Heart right ventricle (tissue), 16 donors: ENCODE measurements around the gene VPS35. TPM values are rescaled to one million over a fixed set of nuclear protein-coding genes. Genes with fewer than 3 reads are reported as not detected.

Experiments used
- ATAC-seq, 8 donors: fragments of 200-7000 bp; cut with Tn5 transposase; one replicate each; pipeline ENCODE4 v1.9.1; 2020; ENCODE audit warnings: mild to moderate bottlenecking in 8 of 8, moderate library complexity in 8 of 8, moderate number of reproducible peaks in 1 of 8
- DNase-seq, 2 donors: peaks; one replicate each; pipeline ENCODE4 v3.0.0-alpha.2; 2020
- H3K27ac ChIP-seq, 10 donors: fragments of 200-600 bp; sonication (generic) in 2 of 10; one replicate each; pipeline versions ENCODE4 v1.5.0 to v1.8.0; 2020 to 2022; ENCODE audit warnings: mild to moderate bottlenecking in 3 of 10
- H3K27me3 ChIP-seq, 7 donors: fragments of 200-600 bp; one replicate each; pipeline ENCODE4 v1.8.0; 2021 to 2022; ENCODE audit warnings: mild to moderate bottlenecking in 2 of 7
- H3K36me3 ChIP-seq, 9 donors: fragments of 200-600 bp; sonication (generic) in 1 of 9; one replicate each; pipeline versions ENCODE4 v1.5.0 to v1.8.0; 2020 to 2022; ENCODE audit warnings: mild to moderate bottlenecking in 2 of 9
- H3K4me1 ChIP-seq, 9 donors: fragments of 200-600 bp; sonication (generic) in 1 of 9; one replicate each; pipeline versions ENCODE4 v1.5.0 to v1.8.0; 2020 to 2022; ENCODE audit warnings: mild to moderate bottlenecking in 4 of 9
- H3K4me3 ChIP-seq, 10 donors: fragments of 200-600 bp; sonication (generic) in 2 of 10; one replicate each; pipeline versions ENCODE4 v1.5.0 to v1.8.0; 2020 to 2022; ENCODE audit warnings: mild to moderate bottlenecking in 7 of 10, moderate library complexity in 2 of 10
- H3K9me3 ChIP-seq, 11 donors: fragments of 200-600 bp in 10 of 11; sonication (generic) in 2 of 11; one replicate each; pipeline versions ENCODE4 v1.5.0 to v1.8.0; 2013 to 2022; ENCODE audit warnings: mild to moderate bottlenecking in 2 of 11, control low read depth in 1 of 11, moderate library complexity in 1 of 11
- WGBS, 2 donors: extraction: QIAGEN DNeasy Blood & Tissue Kit; methylation state at CpG; one replicate each; pipeline ENCODE4 v1.1.7; 2013; ENCODE audit warnings: inconsistent platforms in 1 of 2; 5-methylcytosine and 5-hydroxymethylcytosine counted together
- intact Hi-C, 10 donors: fragments of 100-400 bp; cut with DNase I; formaldehyde crosslinking; loops; one replicate each; pipeline versions ENCODE4 v1.11.1 to v1.14.2; 2022
- polyA plus RNA-seq, 2 donors: library from polyadenylated mRNA; stranded (reverse); fragments of 200-250 nt; gene quantifications; one replicate each; pipeline ENCODE4 v1.2.3, GENCODE V29; 2013
- total RNA-seq, 10 donors: library from RNA; stranded (reverse); fragmentation: NEBNext Ultra II Directional in 3 of 10; extraction: Animal tissue kit (Norgen Biotek cat#: 25700) in 3 of 10; gene quantifications; one replicate each; pipeline versions ENCODE4 v1.2.1 to v1.2.4, GENCODE V29; 2021 to 2023
- TF ChIP-seq, protein P1 (sequence below), 9 donors: fragments of 200-600 bp; sonication (generic) in 2 of 9; IDR thresholded peaks; one replicate each; pipeline versions ENCODE4 v1.5.0 to v1.8.0; 2021 to 2022; ENCODE audit warnings: antibody characterized with exemption in 9 of 9, mild to moderate bottlenecking in 5 of 9, moderate library complexity in 1 of 9
- donor health status: Arrhythmogenic right ventricular cardiomyopathy.
- donor health status: ischemic (EF 13 %, LVEDD 7.1; RV severe dilation, severe dysfunction).
- donor health status: healthy with polysubstance abuse.
- donor health status: DM: no; HTN: yes; CAD: no.
- donor health status: DM: no; HTN: no; CAD: no.
- donor health status: ischemic (EF 25% LVEDD 6.9; RV normal size, moderate dysfunction).
- donor health status: ischemic (EF 25% LVEDD 5.7; RV mildly dilated, moderate dysfunction).
- donor health status: healthy.
- donor health status: DM: yes; HTN: yes; CAD: no.
- donor health status: Ischemic cardiomyopathy.
- donor health status: ischemic (EF 35%, LVEDD 5.7; RV mildly dilated, moderate dysfunction).
- donor health status: nonischemic (EF 11% LVEDD 7.7; RV severe dilation, severe dysfunction).
- donor health status: DM: yes; HTN: yes; CAD: no.
- donor health status: PGD.
- donor health status: ischemic (EF 29% LVEDD 5.4; RV normal size, mild dysfunction).
- donor health status: nonischemic (EF 23%, LVEDD 6.1; RV moderate dilation, normal function).

Gene VPS35
- total and polyA plus RNA-seq, 12 donors = 12.7 to 106 (median 89.6) TPM

DNA sequence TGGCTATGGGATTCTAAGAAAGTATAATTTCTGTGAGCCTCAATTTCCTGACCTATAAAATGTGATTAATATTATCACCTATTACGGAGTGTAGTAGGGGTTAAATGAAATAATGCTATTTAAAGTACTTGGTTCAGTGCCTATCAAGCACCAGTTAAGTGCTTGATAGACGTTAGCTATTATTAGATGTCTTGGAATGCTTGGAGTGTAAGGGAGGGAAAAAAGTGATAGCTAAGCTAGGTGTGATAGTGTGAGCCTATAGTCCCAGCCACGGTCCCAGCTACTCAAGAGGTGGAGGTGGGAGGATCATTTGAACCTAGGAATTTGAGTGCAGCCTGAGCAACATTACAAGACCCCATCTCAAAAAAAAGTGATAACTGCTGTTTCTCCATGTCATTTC is 8.0 kb upstream of the VPS35 start:
- no peak overlapping the region for H3K4me3 ChIP-seq
- peak overlapping the region in 6 of 10 donors; percentile 5 to 63 (median 47) for H3K27ac ChIP-seq
- peaks cover 0 to 23% (median 0%) of the 10 kb centered on the region in 9 donors for H3K36me3 ChIP-seq
- no peaks in the 10 kb centered on the region for H3K9me3 ChIP-seq
- DNase-seq (no peak), ATAC-seq (peak in 7 of 8 donors; percentile 22 to 73 (median 59))
- TF ChIP-seq, protein P1, sequence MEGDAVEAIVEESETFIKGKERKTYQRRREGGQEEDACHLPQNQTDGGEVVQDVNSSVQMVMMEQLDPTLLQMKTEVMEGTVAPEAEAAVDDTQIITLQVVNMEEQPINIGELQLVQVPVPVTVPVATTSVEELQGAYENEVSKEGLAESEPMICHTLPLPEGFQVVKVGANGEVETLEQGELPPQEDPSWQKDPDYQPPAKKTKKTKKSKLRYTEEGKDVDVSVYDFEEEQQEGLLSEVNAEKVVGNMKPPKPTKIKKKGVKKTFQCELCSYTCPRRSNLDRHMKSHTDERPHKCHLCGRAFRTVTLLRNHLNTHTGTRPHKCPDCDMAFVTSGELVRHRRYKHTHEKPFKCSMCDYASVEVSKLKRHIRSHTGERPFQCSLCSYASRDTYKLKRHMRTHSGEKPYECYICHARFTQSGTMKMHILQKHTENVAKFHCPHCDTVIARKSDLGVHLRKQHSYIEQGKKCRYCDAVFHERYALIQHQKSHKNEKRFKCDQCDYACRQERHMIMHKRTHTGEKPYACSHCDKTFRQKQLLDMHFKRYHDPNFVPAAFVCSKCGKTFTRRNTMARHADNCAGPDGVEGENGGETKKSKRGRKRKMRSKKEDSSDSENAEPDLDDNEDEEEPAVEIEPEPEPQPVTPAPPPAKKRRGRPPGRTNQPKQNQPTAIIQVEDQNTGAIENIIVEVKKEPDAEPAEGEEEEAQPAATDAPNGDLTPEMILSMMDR (IDR thresholded peaks at IDR 0.05) = no peak
- H3K4me1 ChIP-seq = peaks cover 0 to 22% (median 4%) of the 10 kb centered on the region in 9 donors
- intact Hi-C loops = loop anchor here in 2 of 10 donors (10.0 kb wide), 2 partner anchors 48 to 98 kb away; partner anchors contain the start of gene MYLK3 (in 1 of the 2)
- H3K27me3 ChIP-seq = no peaks in the 10 kb centered on the region
- WGBS, 2 donors = 32 to 38% methylated on average over 3 of the region's 3 CpGs

DNA sequence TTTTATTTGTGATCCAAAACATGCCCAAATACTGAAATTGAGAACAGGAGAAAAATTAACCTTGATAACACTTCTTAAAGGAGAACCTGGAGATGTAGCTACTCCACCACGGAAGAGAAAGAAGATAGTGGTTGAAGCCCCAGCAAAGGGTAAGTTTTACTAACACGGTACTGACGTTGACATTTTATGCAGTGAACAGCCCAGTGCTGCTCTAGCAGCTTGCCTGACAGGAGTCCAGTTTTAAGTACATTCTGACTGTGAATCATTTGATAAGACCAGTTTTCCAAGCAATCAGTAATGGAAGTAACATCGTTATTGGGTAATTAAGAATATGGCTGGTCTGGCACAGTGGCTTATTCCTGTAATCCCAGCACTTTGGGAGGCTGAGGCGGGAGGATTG is 7.0 kb upstream of the VPS35 start:
- Histone ChIP-seq H3K9me3 (no peaks in the 10 kb centered on the region), H3K4me3 (no peak overlapping the region), H3K36me3 (peaks cover 0 to 23% (median 0%) of the 10 kb centered on the region in 9 donors), H3K27me3 (no peaks in the 10 kb centered on the region), H3K4me1 (peaks cover 0 to 29% (median 8%) of the 10 kb centered on the region in 9 donors), H3K27ac (peak overlapping the region in 7 of 10 donors; percentile 5 to 63 (median 45))
- TF ChIP-seq, protein P1 (IDR thresholded peaks at IDR 0.05) = no peak
- WGBS, 2 donors = 52 to 69% methylated on average over 5 of the region's 5 CpGs
- ATAC-seq (peak in 4 of 8 donors; percentile 30 to 55 (median 34)), DNase-seq (no peak)
- intact Hi-C loops = loop anchor here in 2 of 10 donors (10.0 kb wide), 2 partner anchors 49 to 99 kb away; partner anchors contain the start of gene MYLK3 (in 1 of the 2)

DNA sequence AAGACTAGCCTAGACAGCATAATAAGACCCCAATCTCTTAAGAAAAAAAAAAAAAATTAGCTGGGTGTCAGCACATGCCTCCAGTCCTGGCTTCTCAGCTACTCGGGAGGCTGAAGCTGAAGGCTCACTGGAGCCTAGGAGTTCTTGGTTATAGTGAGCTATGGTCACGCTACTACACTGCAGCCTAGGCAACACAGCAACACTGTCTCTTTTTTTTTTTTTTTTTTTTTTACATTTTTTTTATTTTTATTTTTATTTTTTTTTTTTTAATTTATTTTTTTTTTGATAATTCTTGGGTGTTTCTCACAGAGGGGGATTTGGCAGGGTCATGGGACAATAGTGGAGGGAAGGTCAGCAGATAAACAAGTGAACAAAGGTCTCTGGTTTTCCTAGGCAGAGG is 4.6 kb upstream of the VPS35 start:
- no peaks in the 10 kb centered on the region for H3K27me3 ChIP-seq
- H3K4me3 ChIP-seq = no peak overlapping the region
- ATAC-seq (no peak), DNase-seq (no peak)
- H3K27ac ChIP-seq = no peak overlapping the region
- peaks cover 4 to 40% (median 18%) of the 10 kb centered on the region in 9 donors for H3K4me1 ChIP-seq
- no peaks in the 10 kb centered on the region for H3K9me3 ChIP-seq
- WGBS, 2 donors = 91 to 92% methylated on average over 2 of the region's 2 CpGs
- TF ChIP-seq, protein P1 (IDR thresholded peaks at IDR 0.05) = no peak
- peaks cover 0 to 23% (median 0%) of the 10 kb centered on the region in 9 donors for H3K36me3 ChIP-seq
- intact Hi-C loops = loop anchor here in 2 of 10 donors (10.0 kb wide), 2 partner anchors 51 to 101 kb away; partner anchors contain the start of gene MYLK3 (in 1 of the 2)

DNA sequence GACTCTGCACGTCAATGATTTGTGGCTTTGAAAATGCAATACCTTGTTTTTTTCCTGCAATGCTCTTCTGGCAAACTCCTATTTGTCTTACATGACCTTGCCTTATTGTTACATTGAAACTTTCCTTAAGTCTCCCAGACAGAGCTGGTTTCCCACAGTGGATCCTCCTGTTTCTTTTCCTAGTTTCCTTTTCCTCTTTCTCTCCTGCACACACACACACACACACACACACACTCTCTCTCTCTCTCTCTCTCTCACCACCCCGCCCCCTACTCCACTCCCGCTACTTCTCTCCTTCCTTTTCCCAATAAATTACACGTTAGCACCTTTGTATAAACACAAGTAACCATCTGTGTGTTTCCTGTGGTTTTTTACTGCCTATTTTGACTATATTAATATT is 2.7 kb upstream of the VPS35 start:
- intact Hi-C loops = loop anchor here in 2 of 10 donors (10.0 kb wide), 2 partner anchors 53 to 103 kb away; partner anchors contain the start of gene MYLK3 (in 1 of the 2)

More for the DNA sequence above, 2.7 kb upstream of the VPS35 start:
- H3K4me1 ChIP-seq = peaks cover 9 to 50% (median 32%) of the 10 kb centered on the region in 9 donors
- no peak overlapping the region for H3K4me3 ChIP-seq
- no peaks in the 10 kb centered on the region for H3K27me3 ChIP-seq
- 64 to 67% methylated on average over 4 of the region's 4 CpGs for WGBS, 2 donors
- peaks cover 0 to 9% (median 0%) of the 10 kb centered on the region in 9 donors for H3K36me3 ChIP-seq
- H3K9me3 ChIP-seq = no peaks in the 10 kb centered on the region
- TF ChIP-seq, protein P1 (IDR thresholded peaks at IDR 0.05) = no peak
- ATAC-seq (no peak), DNase-seq (no peak)
- H3K27ac ChIP-seq = no peak overlapping the region
